GM21717 (cell line): ENCODE data around the gene ALKAL2.

Source experiments
- ATAC-seq: cut with Tn5 transposase; IDR thresholded peaks from one replicate; pipeline ENCODE4 v1.9.1; 2021; ENCODE audit warnings: mild to moderate bottlenecking, moderate library complexity; ENCODE audit not compliant: unreplicated experiment

ALKAL2 gene

DNA sequence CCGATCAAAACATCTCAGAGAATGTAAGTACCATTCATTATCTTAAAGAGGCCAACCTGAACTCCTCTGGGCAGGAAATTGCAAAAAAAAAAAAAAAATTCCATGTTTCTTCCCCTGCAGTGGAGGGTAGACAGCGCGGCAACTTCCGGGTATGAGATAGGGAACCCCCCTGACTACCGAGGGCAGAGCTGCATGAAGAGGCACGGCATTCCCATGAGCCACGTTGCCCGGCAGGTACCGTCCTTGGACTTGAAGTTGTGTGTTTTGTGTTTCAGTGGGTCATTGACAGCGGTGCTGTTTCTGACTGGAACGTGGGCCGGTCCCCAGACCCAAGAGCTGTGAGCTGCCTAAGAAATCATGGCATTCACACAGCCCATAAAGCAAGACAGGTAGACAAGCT, 16.0 kb downstream of the ALKAL2 start:
- no peak for ATAC-seq

- no peak for ATAC-seq
Measured at GRCh38 chr2:270861-271260, 17.0 kb downstream of the ALKAL2 start.

GRCh38 chr2:269356-270030, 18.4 kb downstream of the ALKAL2 start:
- no peak for ATAC-seq

DNA sequence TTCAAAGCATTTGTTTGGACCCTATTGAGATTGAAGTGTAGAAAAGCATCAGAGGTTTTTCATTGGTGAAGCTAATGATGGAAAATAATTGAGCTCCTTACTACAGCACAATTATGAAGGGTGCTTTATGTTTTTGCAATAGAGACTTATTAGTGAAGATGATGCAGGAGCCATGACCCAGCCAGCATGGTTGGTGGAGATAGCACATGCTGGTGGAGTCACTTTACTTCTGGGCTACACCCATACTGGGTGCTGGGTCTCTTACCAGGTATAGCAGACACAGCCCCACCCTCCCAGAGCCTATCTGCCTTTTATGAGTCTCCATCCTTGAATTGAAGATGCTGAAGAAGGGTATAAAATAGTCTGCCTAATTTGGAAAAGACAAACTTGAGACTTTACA, 19.6 kb downstream of the ALKAL2 start:
- no peak for ATAC-seq

- peak; percentile 87 for ATAC-seq
Measured at GRCh38 chr2:264493-265468, 23.1 kb downstream of the ALKAL2 start, which contains the start of gene ACP1. Gene ACP1 (plus strand): TSS chr2:264947. CDS start chr2:264965, 18 bp downstream.

DNA sequence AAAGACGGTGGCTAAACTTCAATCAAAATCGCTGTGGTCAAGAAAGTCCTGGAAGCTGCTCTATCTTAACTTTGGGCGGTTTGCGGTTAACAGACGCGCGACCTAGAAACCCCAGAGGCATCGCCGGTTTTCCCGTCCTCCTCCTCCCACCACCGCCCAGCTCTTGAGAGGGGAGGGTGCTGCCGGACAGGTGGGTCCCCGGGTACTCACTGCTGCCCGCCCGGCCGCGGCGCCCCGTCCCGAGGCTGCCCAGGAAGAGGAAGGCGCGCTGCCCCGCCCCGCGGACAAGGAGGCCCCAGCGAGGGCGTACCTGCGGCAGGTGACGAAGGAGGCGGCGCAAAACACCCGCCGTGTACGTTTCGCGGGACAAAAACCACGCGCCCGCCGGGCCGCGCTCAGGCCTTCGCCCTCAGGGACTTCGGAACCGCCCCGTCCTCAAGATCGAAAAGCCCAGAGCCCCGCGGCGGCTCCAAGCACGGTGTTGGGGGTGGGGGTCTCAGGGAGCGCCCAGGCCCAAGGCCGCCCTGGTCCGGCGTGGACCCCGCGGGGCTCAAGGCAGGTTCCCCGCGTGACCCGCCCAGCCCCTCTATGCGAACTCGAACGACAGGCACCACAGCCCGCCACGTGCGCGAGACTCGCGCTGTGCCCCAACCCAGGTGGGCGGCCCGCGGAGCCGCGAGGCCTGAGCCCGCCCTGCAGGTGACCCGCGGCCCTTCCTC, 24.0 kb downstream of the ALKAL2 start, which contains the start of gene SH3YL1:
Gene SH3YL1, minus strand, starts transcription at position 259 of the 719 bp plus-strand sequence. Its CDS starts 48 bp downstream, at position 211.
- ATAC-seq = peak; percentile 23

DNA sequence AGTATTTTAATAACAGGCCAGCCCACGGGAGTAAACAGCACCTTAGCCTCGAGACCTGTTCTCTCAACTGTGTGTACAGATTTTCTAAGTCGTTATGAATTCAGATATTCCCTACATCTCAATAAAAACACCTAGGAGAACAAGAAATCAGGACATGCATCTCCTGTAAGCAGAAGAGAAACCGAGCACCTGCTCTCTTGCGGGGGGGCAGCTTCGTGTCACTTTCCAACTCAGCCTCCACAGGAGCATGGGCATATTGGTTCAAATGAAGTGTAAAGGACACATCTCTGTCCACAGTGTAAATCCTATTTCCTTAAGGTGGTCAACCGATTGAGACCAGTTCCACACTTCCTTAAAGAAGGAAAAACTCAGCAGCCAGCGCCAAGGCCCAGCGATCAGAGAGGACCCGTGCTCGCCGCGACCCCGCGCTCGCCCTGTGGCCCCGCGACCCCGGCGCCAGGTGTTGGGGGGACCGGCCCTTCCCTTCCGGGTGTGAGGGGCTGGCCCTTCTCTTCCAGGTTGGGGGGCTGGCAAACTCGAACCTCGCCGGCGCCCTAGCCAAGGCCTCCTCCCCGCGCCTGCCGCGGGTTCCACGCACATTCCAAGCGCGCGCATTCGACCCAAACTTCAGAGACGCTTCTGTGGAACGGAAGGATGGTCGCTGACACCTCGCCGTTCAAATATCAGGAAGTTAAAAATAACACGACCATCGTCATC, 24.7 kb downstream of the ALKAL2 start:
- no peak for ATAC-seq

DNA sequence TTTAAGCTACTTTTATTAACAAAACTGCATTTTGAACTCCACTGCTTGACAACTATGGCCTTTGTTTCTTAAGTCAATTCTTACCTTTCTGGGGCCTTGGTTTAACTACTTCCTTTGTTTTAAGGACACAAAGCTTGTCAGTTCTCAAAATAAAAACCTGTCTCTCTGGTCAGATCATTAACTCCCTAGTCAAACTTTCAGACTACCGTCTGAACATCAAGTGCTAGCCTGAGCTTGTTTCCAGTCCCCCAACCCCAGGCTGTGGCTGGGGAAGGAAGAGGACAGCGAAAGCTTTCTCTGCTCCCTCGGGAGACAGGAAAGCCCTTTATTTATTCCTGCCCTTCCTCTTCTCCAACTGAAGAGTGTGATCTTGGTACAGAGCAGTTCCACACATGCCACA, 25.8 kb downstream of the ALKAL2 start:
- ATAC-seq = no peak

GRCh38 chr2:260507-261161, 27.3 kb downstream of the ALKAL2 start:
- ATAC-seq = no peak

DNA sequence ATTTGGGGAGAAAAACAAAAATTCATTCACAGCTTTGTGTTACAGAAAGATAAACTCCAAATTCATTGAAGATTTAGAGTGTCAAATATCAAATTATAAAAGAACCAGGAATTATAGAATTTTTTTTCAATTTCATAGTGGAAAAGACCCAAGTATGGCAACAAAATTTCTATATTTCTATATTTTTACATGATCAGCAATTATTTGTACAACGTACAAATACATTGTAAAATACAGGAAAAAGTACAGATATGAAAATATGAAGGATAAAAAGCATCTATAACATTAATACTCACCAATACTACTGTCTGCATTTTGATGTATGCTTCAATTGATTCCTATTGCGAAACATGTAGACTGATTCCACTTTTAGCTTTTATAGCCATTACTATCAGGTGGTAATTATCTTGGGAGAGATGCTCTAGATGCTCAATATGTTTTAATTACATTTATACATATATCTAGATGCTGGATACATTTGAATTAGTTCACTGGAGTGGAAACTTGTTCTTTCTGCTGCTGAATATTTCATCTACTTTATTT, 28.0 kb downstream of the ALKAL2 start:
- ATAC-seq = no peak

GRCh38 chr2:258933-259332, 29.0 kb downstream of the ALKAL2 start:
- ATAC-seq = no peak

- ATAC-seq = no peak
Measured at GRCh38 chr2:257842-258241, 30.0 kb downstream of the ALKAL2 start.

DNA sequence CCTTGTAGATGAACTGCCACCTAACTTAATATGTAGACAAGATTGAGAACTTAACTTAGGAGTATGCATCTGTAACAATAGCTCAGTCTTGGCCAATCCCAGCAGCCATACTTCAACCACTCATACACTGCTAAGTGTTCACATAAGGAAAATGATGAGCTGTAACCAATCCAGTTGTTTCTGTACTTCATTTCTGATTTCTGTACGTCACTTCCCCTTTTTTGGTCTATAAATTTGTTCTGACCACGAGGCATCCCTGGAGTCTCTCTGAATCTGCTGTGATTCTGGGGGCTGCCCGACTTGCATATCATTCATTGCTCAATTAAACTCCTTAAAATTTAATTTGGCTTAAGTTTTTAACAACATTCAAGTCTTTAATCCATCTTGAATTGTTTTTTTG, 30.5 kb downstream of the ALKAL2 start:
- ATAC-seq = no peak

GRCh38 chr2:256094-256493, 31.8 kb downstream of the ALKAL2 start:
- ATAC-seq = no peak

DNA sequence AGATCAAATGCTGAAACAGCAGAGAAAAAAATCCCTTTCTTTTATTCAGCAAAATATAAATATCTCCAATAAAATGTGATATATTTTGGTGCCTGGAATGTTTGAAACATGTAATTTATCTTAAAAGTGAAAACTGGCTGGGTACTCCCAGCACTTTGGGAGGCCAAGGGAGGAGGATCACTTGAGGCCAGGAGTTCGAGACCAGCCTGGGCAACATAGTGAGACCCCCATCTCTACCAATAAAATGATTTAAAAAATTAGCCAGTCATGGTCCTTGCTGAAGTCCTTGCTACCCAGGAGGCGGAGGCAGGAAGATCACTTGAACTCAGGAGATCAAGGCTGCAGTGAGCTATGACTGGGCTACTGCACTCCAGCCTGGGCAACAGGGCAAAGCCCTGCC, 32.7 kb downstream of the ALKAL2 start:
- ATAC-seq = no peak

DNA sequence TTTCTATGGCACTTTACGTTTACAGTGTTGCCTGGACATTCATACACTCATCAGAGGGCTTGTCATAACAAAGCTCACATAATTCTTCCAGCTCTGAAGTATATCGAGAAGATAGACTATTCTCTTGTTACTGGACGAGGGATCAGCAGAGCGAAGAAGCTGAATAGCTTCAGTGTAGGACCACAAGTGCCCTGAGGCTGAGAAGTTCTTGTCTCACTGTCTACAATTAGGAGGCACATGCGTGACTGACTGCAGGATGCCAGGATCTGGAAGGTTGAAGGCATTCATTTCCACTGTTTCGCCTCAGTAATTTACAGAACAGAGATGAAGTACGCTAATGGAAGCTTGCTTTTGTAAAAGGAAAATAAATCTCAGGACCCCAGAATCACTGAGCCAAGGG, 33.6 kb downstream of the ALKAL2 start:
- ATAC-seq = no peak

- no peak for ATAC-seq
Measured at GRCh38 chr2:253202-253638, 34.7 kb downstream of the ALKAL2 start.

DNA sequence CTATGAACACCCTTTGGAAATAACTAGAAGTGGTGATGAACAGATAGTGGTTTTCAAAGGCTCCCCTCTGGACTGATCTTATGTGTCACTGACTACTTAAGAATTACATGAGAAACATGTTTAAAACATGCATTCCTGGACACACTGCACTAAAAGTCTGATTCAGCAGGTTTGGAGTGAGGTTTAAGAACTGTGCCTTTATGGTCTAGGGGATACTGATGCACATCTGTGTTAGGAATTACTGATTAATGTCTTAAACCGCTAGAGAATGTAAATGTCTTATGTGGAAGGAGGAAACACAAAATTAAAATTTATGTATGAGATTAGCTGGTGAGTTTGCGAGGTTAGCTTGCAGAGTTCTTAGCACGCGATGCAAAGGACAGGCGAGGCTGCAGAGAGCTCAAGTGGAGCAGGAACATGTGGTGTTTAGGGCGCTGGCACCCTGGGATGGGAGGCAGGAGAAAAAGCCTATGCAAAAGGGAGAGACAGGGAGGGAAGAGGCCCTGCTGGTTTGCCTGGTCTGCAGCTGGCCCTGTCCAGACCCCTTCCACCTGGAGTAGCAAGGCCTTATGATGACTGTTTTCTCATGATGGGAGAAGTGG, 35.8 kb downstream of the ALKAL2 start:
- ATAC-seq = no peak

- ATAC-seq = no peak
Measured at GRCh38 chr2:249538-250042, 38.3 kb downstream of the ALKAL2 start.
